Keratinocyte (primary cell): ENCODE data around the gene PTPRN2. TPM values are rescaled to one million over a fixed set of nuclear protein-coding genes. Genes with fewer than 3 reads are reported as not detected.
"Not testable (repeated sequence)": the region's sequence is repeated elsewhere in the genome, so short reads cannot be mapped to it uniquely, and the experiment has no call there.

Source experiments
- DNase-seq: peaks from one replicate; pipeline ENCODE4 v3.0.0-alpha.2; 2011; ENCODE audit warnings: low read depth, missing footprints, low spot score
- FAIRE-seq: peaks from 2 replicates; lab custom pipeline; 2011; peaks lifted over from hg19 to GRCh38; lab: Jason Lieb, UNC
- H2AFZ ChIP-seq: 2 replicates; pipeline ENCODE4 v1.6.0; 2012; ENCODE audit warnings: low read length, control low read depth, inconsistent platforms; ENCODE audit not compliant: control insufficient read depth
- H3K27ac ChIP-seq: 2 replicates; pipeline ENCODE4 v1.5.1; 2011; ENCODE audit warnings: low read length; ENCODE audit not compliant: control insufficient read depth, insufficient read depth
- H3K27me3 ChIP-seq: 3 replicates; pipeline ENCODE4 v1.6.0; 2011; ENCODE audit warnings: low read length; ENCODE audit not compliant: control insufficient read depth, insufficient read depth; ENCODE audit errors: extremely low read depth
- H3K36me3 ChIP-seq, 2 experiments: 2 replicates in 1 of 2; 3 replicates in 1 of 2; pipeline ENCODE4 v1.5.1; 2011; ENCODE audit warnings: low read length in 2 of 2, mild to moderate bottlenecking in 1 of 2; ENCODE audit not compliant: control insufficient read depth in 2 of 2, insufficient read depth in 2 of 2; ENCODE audit errors: extremely low read depth in 1 of 2
- H3K4me1 ChIP-seq: 3 replicates; pipeline ENCODE4 v1.5.1; 2011; ENCODE audit warnings: low read length; ENCODE audit not compliant: control insufficient read depth, insufficient read depth; ENCODE audit errors: extremely low read depth
- H3K4me2 ChIP-seq: 3 replicates; pipeline ENCODE4 v1.6.0; 2011; ENCODE audit warnings: low read depth, low read length; ENCODE audit not compliant: control insufficient read depth, insufficient read depth; ENCODE audit errors: extremely low read depth
- H3K4me3 ChIP-seq, 3 experiments: fragments of 200-600 bp in 1 of 3; sonication (generic) in 1 of 3; 2 replicates in 2 of 3; 3 replicates in 1 of 3; pipeline ENCODE4 v1.5.1; 2011 to 2016; ENCODE audit warnings: low read length in 3 of 3, mild to moderate bottlenecking in 3 of 3, control low read depth in 2 of 3, inconsistent platforms in 1 of 3, low read depth in 1 of 3, mixed read lengths in 1 of 3, mixed run types in 1 of 3, moderate library complexity in 1 of 3; ENCODE audit not compliant: control insufficient read depth in 2 of 3, insufficient read depth in 2 of 3; ENCODE audit errors: extremely low read depth in 1 of 3
- H3K79me2 ChIP-seq: 2 replicates; pipeline ENCODE4 v1.6.0; 2012; ENCODE audit warnings: low read length; ENCODE audit not compliant: control insufficient read depth, insufficient read depth
- H3K9ac ChIP-seq: 3 replicates; pipeline ENCODE4 v1.6.0; 2011; ENCODE audit warnings: low read length; ENCODE audit not compliant: control insufficient read depth, insufficient read depth; ENCODE audit errors: extremely low read depth
- H3K9me1 ChIP-seq: 3 replicates; pipeline ENCODE4 v1.6.0; 2011; ENCODE audit warnings: low read length; ENCODE audit not compliant: control insufficient read depth, insufficient read depth; ENCODE audit errors: extremely low read depth
- H3K9me3 ChIP-seq: 2 replicates; pipeline ENCODE4 v1.5.1; 2012; ENCODE audit warnings: low read depth, low read length; ENCODE audit not compliant: control insufficient read depth
- H4K20me1 ChIP-seq: 3 replicates; pipeline ENCODE4 v1.6.0; 2011; ENCODE audit warnings: low read length; ENCODE audit not compliant: control insufficient read depth, insufficient read depth; ENCODE audit errors: extremely low read depth
- EZH2 ChIP-seq: IDR thresholded peaks from one replicate; pipeline ENCODE4 v1.6.1; 2012; ENCODE audit warnings: inconsistent platforms, mild to moderate bottlenecking, low read length, moderate library complexity
- dilution Hi-C: fragments of 300-500 bp; cut with MboI; formaldehyde crosslinking; loops from one replicate; pipeline ENCODE4 v1.7.0; 2020; ENCODE audit warnings: low sequenced_read_pairs; ENCODE audit not compliant: extremely low pct_ligation_motif_present
- polyA plus RNA-seq, 5 experiments: library from polyadenylated mRNA; depleted of rRNA in 3 of 5; stranded (reverse) in 3 of 5; stranded (forward) in 1 of 5; unstranded in 1 of 5; fragments of >200 nt; gene quantifications; 1 replicate in 1 of 5; 2 replicates in 3 of 5; 3 replicates in 1 of 5; pipeline versions ENCODE4 v1.2.1 to v1.2.3, GENCODE V29; 2011 to 2012; ENCODE audit warnings: missing spikeins in 2 of 5, low read depth in 1 of 5, low replicate concordance in 1 of 5
- TF ChIP-seq, protein P1 (sequence below), 3 experiments: IDR thresholded peaks in 1 of 3; conservative IDR thresholded peaks in 1 of 3; optimal IDR thresholded peaks in 1 of 3; 2 replicates in 2 of 3; 3 replicates in 1 of 3; pipeline versions ENCODE3 to v1.5.1; 2011; ENCODE audit warnings: low read length in 3 of 3, mild to moderate bottlenecking in 3 of 3, moderate library complexity in 2 of 3, control low read depth in 1 of 3, inconsistent platforms in 1 of 3; ENCODE audit not compliant: insufficient read depth in 2 of 3; ENCODE audit errors: extremely low read depth in 1 of 3

Gene PTPRN2
- polyA plus RNA-seq, 1 donor (not counting 4 experiments of a cell fraction or from before 2014, with no cell fraction given), result not detected

DNA sequence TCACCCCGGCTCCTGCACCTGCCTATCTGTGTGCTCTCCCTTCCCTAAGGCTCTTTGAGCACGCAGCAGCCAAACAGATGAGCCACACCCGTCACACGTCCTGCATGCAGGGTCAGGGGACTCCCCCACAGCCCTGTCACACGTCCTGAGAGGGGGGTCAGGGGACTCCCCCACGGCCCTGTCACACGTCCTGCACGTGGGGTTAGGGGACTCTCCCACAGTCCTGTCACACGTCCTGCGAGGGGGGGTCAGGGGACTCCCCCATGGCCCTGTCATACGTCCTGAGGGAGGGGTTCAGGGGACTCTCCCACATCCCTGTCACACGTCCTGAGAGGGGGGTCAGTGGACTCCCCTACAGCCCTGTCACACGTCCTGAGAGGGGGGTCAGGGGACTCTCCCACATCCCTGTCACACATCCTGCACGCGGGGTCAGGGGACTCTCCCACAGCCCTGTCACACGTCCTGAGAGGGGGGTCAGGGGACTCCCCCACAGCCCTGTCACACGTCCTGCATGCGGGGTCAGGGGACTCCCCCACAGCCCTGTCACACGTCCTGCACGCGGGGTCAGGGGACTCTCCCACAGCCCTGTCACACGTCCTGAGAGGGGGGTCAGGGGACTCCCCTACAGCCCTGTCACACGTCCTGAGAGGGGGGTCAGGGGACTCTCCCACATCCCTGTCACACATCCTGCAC is 211.3 kb downstream of the PTPRN2 start:
- not testable (repeated sequence) for H3K4me1 ChIP-seq

DNA sequence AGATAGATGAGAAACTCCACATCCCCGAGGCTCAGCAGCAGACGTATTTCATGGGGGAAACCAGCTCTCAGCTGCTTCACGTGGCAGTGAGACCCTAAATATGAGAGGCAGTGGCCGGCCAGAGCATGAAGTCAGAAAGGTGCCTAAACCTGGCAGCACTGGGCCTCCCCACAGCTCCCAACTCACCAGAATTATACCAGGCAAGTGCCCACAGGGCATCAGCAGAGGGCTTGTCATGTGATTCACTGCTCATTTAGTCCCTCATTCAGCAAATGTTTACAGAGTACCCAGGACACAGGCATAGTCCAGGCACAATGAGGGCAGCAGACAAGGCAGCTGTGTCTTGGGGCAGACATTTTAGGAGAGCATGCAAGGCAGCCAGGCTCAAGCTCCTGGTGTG is 212.6 kb downstream of the PTPRN2 start:
- Histone ChIP-seq H2AFZ (no peak overlapping the region), H3K36me3 (no peaks in the 10 kb centered on the region), H3K79me2 (no peaks in the 10 kb centered on the region), H3K4me2 (no peak overlapping the region), H3K27me3 (no peaks in the 10 kb centered on the region), H3K9me1 (no peaks in the 10 kb centered on the region), H3K9me3 (no peaks in the 10 kb centered on the region), H3K4me1 (no peaks in the 10 kb centered on the region), H4K20me1 (no peaks in the 10 kb centered on the region), H3K4me3 (no peak overlapping the region), H3K9ac (no peak overlapping the region), H3K27ac (no peak overlapping the region)
- no peak for TF ChIP-seq EZH2
- TF ChIP-seq, protein P1, sequence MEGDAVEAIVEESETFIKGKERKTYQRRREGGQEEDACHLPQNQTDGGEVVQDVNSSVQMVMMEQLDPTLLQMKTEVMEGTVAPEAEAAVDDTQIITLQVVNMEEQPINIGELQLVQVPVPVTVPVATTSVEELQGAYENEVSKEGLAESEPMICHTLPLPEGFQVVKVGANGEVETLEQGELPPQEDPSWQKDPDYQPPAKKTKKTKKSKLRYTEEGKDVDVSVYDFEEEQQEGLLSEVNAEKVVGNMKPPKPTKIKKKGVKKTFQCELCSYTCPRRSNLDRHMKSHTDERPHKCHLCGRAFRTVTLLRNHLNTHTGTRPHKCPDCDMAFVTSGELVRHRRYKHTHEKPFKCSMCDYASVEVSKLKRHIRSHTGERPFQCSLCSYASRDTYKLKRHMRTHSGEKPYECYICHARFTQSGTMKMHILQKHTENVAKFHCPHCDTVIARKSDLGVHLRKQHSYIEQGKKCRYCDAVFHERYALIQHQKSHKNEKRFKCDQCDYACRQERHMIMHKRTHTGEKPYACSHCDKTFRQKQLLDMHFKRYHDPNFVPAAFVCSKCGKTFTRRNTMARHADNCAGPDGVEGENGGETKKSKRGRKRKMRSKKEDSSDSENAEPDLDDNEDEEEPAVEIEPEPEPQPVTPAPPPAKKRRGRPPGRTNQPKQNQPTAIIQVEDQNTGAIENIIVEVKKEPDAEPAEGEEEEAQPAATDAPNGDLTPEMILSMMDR (optimal IDR thresholded peaks at IDR 0.05 in 1 of 3, IDR thresholded peaks at IDR 0.05 in 1 of 3, conservative IDR thresholded peaks at IDR 0.05 in 1 of 3; ENCODE audit: extremely low read depth in 1 of 3, insufficient read depth in 2 of 3, low read length in 3 of 3), result no peak
- no peak for DNase-seq
- dilution Hi-C loops, result no loop called here
- no peak for FAIRE-seq

More for the DNA sequence above, 211.3 kb downstream of the PTPRN2 start:
- H4K20me1 ChIP-seq, dilution Hi-C loops, FAIRE-seq, H2AFZ ChIP-seq, H3K79me2 ChIP-seq, H3K4me3 ChIP-seq, H3K9ac ChIP-seq, H3K9me1 ChIP-seq, H3K27ac ChIP-seq, H3K36me3 ChIP-seq, H3K9me3 ChIP-seq, DNase-seq, H3K4me2 ChIP-seq, H3K27me3 ChIP-seq: not testable (repeated sequence)

DNA sequence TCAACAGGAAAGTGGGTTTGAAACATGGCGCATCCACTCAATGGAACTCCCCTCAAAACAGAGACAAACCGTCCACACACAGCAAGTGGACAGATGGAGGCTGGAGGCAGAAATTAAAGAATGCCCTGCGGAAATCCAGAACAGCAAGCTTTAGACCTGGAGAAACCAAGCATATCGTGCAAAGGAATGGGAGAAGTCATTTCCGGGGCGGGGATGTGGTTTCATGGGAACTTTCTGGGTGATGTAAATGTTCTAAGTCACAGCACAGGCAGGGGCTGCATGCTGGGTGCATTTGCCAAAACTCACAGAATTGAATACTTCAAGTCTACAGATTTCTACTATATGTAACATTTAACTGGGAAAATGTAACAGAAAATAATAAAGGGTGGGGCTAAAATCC is 213.0 kb downstream of the PTPRN2 start:
- Histone ChIP-seq H3K36me3 (no peaks in the 10 kb centered on the region), H2AFZ (no peak overlapping the region), H3K9ac (no peak overlapping the region), H3K4me2 (no peak overlapping the region), H3K9me3 (peaks cover 2% of the 10 kb centered on the region), H4K20me1 (no peaks in the 10 kb centered on the region), H3K27ac (no peak overlapping the region), H3K27me3 (no peaks in the 10 kb centered on the region), H3K4me1 (no peaks in the 10 kb centered on the region), H3K79me2 (no peaks in the 10 kb centered on the region), H3K9me1 (no peaks in the 10 kb centered on the region), H3K4me3 (no peak overlapping the region)
- dilution Hi-C loops, result no loop called here
- no peak for DNase-seq
- TF ChIP-seq EZH2, result no peak
- TF ChIP-seq, protein P1 (optimal IDR thresholded peaks at IDR 0.05 in 1 of 3, IDR thresholded peaks at IDR 0.05 in 1 of 3, conservative IDR thresholded peaks at IDR 0.05 in 1 of 3; ENCODE audit: extremely low read depth in 1 of 3, insufficient read depth in 2 of 3, low read length in 3 of 3), result no peak
- no peak for FAIRE-seq
